Measurements from ENCODE around the gene PRKD1.

DNA sequence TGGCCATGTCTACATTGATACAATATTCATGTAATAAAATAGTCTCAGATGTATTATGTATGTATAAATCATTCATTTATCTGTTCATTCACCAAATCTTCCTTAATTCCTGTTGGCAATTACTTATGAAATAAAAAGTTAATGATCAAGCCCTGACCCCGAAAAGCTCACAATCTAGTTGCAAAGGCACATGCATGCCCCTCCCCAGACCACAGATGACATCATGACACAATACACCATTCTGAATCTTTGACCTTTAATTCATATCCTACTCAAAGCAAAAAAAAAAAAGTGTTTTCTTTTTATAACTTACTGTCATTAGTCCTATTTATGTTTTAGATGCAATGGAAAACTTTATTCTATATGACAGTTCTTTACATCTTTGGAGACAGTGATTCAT is 346.9 kb downstream of the PRKD1 start:
- TF ChIP-seq, protein P1, sequence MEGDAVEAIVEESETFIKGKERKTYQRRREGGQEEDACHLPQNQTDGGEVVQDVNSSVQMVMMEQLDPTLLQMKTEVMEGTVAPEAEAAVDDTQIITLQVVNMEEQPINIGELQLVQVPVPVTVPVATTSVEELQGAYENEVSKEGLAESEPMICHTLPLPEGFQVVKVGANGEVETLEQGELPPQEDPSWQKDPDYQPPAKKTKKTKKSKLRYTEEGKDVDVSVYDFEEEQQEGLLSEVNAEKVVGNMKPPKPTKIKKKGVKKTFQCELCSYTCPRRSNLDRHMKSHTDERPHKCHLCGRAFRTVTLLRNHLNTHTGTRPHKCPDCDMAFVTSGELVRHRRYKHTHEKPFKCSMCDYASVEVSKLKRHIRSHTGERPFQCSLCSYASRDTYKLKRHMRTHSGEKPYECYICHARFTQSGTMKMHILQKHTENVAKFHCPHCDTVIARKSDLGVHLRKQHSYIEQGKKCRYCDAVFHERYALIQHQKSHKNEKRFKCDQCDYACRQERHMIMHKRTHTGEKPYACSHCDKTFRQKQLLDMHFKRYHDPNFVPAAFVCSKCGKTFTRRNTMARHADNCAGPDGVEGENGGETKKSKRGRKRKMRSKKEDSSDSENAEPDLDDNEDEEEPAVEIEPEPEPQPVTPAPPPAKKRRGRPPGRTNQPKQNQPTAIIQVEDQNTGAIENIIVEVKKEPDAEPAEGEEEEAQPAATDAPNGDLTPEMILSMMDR (IDR thresholded peaks at IDR 0.05), result no peak
- no peak for TF ChIP-seq POLR2A (IDR thresholded peaks at IDR 0.05)
